Measurements from ENCODE around the gene ZNF541. TPM values are rescaled to one million over a fixed set of nuclear protein-coding genes. Genes with fewer than 3 reads are reported as not detected.

ZNF541 gene
- total and polyA plus RNA-seq, 10 donors, result 0.20 to 1.2 (median 0.46) TPM

DNA sequence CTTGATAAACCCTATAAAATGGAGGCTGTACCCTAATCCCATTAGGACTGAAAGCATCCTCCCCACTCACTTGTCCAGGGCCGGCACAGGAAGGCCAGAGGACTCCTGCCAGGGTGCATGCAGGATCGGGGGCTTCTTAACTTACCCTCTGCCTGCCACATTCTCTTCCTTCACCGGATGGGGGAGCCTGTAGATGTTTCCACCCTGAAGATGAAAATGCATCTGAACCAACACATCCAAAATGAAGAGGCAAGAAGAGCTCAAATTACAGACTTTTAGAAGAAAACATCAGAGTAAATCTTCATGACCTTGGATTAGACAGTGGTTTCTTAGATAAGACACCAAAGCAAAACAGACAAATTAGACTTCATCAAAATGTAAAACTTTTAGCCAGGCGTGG lies 32.2 kb downstream of the ZNF541 start:
- TF ChIP-seq POLR2A (IDR thresholded peaks at IDR 0.05), result no peak
- TF ChIP-seq, protein P1, sequence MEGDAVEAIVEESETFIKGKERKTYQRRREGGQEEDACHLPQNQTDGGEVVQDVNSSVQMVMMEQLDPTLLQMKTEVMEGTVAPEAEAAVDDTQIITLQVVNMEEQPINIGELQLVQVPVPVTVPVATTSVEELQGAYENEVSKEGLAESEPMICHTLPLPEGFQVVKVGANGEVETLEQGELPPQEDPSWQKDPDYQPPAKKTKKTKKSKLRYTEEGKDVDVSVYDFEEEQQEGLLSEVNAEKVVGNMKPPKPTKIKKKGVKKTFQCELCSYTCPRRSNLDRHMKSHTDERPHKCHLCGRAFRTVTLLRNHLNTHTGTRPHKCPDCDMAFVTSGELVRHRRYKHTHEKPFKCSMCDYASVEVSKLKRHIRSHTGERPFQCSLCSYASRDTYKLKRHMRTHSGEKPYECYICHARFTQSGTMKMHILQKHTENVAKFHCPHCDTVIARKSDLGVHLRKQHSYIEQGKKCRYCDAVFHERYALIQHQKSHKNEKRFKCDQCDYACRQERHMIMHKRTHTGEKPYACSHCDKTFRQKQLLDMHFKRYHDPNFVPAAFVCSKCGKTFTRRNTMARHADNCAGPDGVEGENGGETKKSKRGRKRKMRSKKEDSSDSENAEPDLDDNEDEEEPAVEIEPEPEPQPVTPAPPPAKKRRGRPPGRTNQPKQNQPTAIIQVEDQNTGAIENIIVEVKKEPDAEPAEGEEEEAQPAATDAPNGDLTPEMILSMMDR (IDR thresholded peaks at IDR 0.05 in 8 of 11, conservative IDR thresholded peaks at IDR 0.05 in 3 of 11), result peak in 1 of 11 experiments; percentile 9
- no peaks in the 10 kb centered on the region for H3K36me3 ChIP-seq
- H3K4me3 ChIP-seq, result no peak overlapping the region
- peaks cover 0 to 43% (median 6%) of the 10 kb centered on the region in 6 donors for H3K4me1 ChIP-seq
- H3K27me3 ChIP-seq (replicated peaks in 1 of 7), result peaks cover 0 to 39% (median 18%) of the 10 kb centered on the region in 7 donors
- 62 to 83% (median 79%) methylated on average over 4 of the region's 4 CpGs for WGBS, 5 donors
- no peak for DNase-seq
- intact Hi-C loops (cut with DNase I; ENCODE audit: low total_unique reads), result loop anchor here (10.0 kb wide), 1 partner anchor 164 kb away; no protein-coding TSS in a partner anchor
- peak overlapping the region in 1 of 8 donors; percentile 11 for H3K27ac ChIP-seq
- no peaks in the 10 kb centered on the region for H3K9me3 ChIP-seq

DNA sequence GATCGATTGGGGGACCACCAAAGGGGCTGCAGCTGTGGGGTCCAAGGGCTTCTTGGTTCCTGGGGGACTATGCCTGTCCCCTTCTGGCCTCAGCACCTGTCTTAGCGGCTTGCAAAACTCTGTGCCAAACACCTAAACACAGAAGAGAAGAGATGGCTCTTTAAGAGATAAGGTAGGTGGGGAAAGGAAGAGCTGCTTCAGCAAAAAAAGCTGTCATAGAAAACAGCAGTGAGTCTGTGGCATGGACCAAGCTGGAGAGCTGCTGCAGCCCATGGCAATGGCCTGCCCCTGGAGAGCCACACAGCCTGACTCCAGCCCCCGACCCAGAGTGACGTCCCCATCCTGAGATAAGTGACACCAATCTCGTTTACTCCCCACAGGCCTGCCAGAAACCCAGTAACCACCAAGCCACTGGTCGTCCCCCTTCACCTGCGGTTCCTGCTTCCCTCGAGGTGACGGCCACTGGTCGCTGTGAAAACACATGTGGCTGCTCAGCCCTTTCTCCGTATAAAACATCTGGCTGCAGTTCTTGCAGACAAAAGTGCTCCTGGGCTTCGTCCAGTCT lies 33.1 kb downstream of the ZNF541 start:
- H3K9me3 ChIP-seq, result no peaks in the 10 kb centered on the region
- peaks cover 0 to 34% (median 1%) of the 10 kb centered on the region in 6 donors for H3K4me1 ChIP-seq
- 64 to 77% (median 65%) methylated on average over 12 of the region's 12 CpGs for WGBS, 5 donors
- DNase-seq, result no peak
- no peaks in the 10 kb centered on the region for H3K36me3 ChIP-seq
- intact Hi-C loops (cut with DNase I; ENCODE audit: low total_unique reads), result loop anchor here (10.0 kb wide), 1 partner anchor 165 kb away; no protein-coding TSS in a partner anchor
- H3K27ac ChIP-seq, result peak overlapping the region in 2 of 8 donors; percentile 0 to 8
- H3K4me3 ChIP-seq, result no peak overlapping the region
- TF ChIP-seq POLR2A (IDR thresholded peaks at IDR 0.05) (no peak), POLR2AphosphoS5 (IDR thresholded peaks at IDR 0.05) (no peak)
- TF ChIP-seq, protein P1 (IDR thresholded peaks at IDR 0.05 in 8 of 11, conservative IDR thresholded peaks at IDR 0.05 in 3 of 11), result no peak
- H3K27me3 ChIP-seq (replicated peaks in 1 of 7), result peaks cover 0 to 30% (median 9%) of the 10 kb centered on the region in 7 donors

DNA sequence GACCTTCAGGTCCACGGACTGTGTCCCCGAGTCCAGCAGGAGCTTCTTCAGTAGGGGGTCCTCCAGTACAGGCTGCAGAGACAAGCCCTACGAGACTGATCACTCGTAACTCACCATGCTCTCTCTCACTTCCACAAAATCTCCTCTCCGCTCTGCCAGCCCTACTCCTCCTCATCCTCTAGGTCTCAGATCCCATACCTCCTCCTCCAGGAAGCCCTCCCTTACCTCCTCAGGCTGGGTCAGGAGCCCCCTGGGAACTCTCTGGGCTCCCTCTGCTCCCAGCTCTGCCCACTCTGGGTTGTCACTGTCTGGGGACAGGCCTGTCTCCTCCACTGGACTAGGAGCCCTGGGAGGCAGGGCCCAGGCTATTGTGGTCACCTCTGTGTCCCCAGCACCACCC lies 34.1 kb downstream of the ZNF541 start:
- 79 to 90% (median 82%) methylated on average over 5 of the region's 5 CpGs for WGBS, 5 donors
- no peak for TF ChIP-seq POLR2AphosphoS5 (IDR thresholded peaks at IDR 0.05)
- no peak for TF ChIP-seq POLR2A (IDR thresholded peaks at IDR 0.05)
- TF ChIP-seq, protein P1 (IDR thresholded peaks at IDR 0.05 in 8 of 11, conservative IDR thresholded peaks at IDR 0.05 in 3 of 11), result no peak
- H3K4me3 ChIP-seq, result no peak overlapping the region
- intact Hi-C loops (cut with DNase I; ENCODE audit: low total_unique reads), result no loop called here
- peaks cover 0 to 31% (median 0%) of the 10 kb centered on the region in 6 donors for H3K4me1 ChIP-seq
- H3K9me3 ChIP-seq, result no peaks in the 10 kb centered on the region
- no peaks in the 10 kb centered on the region for H3K36me3 ChIP-seq
- no peak for DNase-seq
- no peak overlapping the region for H3K27ac ChIP-seq
- peaks cover 0 to 20% (median 1%) of the 10 kb centered on the region in 7 donors for H3K27me3 ChIP-seq (replicated peaks in 1 of 7)

DNA sequence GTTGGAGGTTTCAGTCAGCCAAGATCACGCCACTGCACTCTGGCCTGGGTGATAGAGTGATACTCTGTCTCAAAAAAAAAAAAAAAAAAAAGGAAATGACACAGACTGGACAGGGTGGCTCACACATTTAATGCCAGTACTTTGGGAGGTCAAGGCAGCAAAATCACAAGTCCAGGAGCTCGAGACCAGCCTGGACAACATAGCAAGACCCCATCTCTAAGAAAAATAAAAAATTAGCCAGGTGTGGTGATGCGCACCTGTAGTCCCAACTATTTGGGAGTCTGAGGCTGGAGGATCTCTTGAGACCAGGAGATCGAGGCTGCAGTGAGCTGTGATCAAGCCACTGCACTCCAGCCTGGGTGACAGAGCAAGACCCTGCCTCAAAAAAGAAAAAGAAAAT lies 35.5 kb downstream of the ZNF541 start:
- Histone ChIP-seq H3K27me3 (replicated peaks in 1 of 7) (peaks cover 0 to 16% (median 0%) of the 10 kb centered on the region in 7 donors), H3K27ac (no peak overlapping the region), H3K4me3 (no peak overlapping the region), H3K36me3 (no peaks in the 10 kb centered on the region), H3K4me1 (peaks cover 0 to 31% (median 0%) of the 10 kb centered on the region in 6 donors), H3K9me3 (no peaks in the 10 kb centered on the region)
- no peak for DNase-seq
- WGBS, 5 donors, result 78 to 91% (median 87%) methylated on average over 4 of the region's 4 CpGs
- TF ChIP-seq POLR2A (IDR thresholded peaks at IDR 0.05), result no peak
- TF ChIP-seq, protein P1 (IDR thresholded peaks at IDR 0.05 in 8 of 11, conservative IDR thresholded peaks at IDR 0.05 in 3 of 11), result no peak
- no peak for TF ChIP-seq POLR2AphosphoS5 (IDR thresholded peaks at IDR 0.05)
- intact Hi-C loops (cut with DNase I; ENCODE audit: low total_unique reads), result no loop called here
